RWPE1 (cell line): ENCODE measurements around the gene AGA.

Source experiments
- CTCF ChIA-PET: fragments of 350-600 bp; sonication (Branson Sonifier 250); formaldehyde crosslinking; extraction: SDS; loops from one replicate; lab custom pipeline; 2021; lab: Yijun Ruan, JAX
- POLR2A ChIA-PET: fragments of 400-600 bp; formaldehyde crosslinking; extraction: SDS; loops from one replicate; lab custom pipeline; 2020; ENCODE audit warnings: antibody characterized with exemption; ENCODE audit not compliant: low non-redundant PET; lab: Yijun Ruan, JAX
- DNase-seq: peaks from one replicate; pipeline ENCODE4 v3.0.0; 2012; ENCODE audit warnings: low spot score
- H3K27ac ChIP-seq: fragments of 450-650 bp; 2 replicates; pipeline ENCODE4 v1.5.1; 2017
- CTCF ChIP-seq: fragments of 450-650 bp; conservative IDR thresholded peaks from 2 replicates; pipeline ENCODE4 v1.5.1; 2017; ENCODE audit warnings: low read depth, mild to moderate bottlenecking

Gene AGA

GRCh38 chr4:177401658-177402273 lies 40.5 kb downstream of the AGA start:
- H3K27ac ChIP-seq = no peak overlapping the region
- TF ChIP-seq CTCF = no peak
- no peak for DNase-seq
- POLR2A ChIA-PET = no interaction called here
- CTCF ChIA-PET = no interaction called here

- ChIA-PET POLR2A (no interaction called here), CTCF (no interaction called here)
- no peak for TF ChIP-seq CTCF
- H3K27ac ChIP-seq = no peak overlapping the region
- DNase-seq = no peak
Observed at GRCh38 chr4:177400030-177400429, 42.2 kb downstream of the AGA start.

GRCh38 chr4:177396352-177396751 lies 45.9 kb downstream of the AGA start:
- POLR2A ChIA-PET = no interaction called here
- CTCF ChIA-PET = no interaction called here
- no peak for DNase-seq
- TF ChIP-seq CTCF = no peak
- no peak overlapping the region for H3K27ac ChIP-seq

GRCh38 chr4:177393236-177393635 lies 49.0 kb downstream of the AGA start:
- no peak for DNase-seq
- CTCF ChIA-PET = interaction anchor here (0.6 kb wide), 1 partner anchor 13 kb away, joined by 3 read pairs; no protein-coding TSS in a partner anchor
- TF ChIP-seq CTCF = no peak
- no peak overlapping the region for H3K27ac ChIP-seq
- POLR2A ChIA-PET = no interaction called here

- CTCF ChIA-PET = no interaction called here
- no peak for TF ChIP-seq CTCF
- no peak for DNase-seq
- H3K27ac ChIP-seq = no peak overlapping the region
- POLR2A ChIA-PET = no interaction called here
Observed at GRCh38 chr4:177391953-177392352, 50.3 kb downstream of the AGA start.

GRCh38 chr4:177391287-177391686 lies 51.0 kb downstream of the AGA start:
- ChIA-PET CTCF (no interaction called here), POLR2A (no interaction called here)
- no peak for DNase-seq
- no peak for TF ChIP-seq CTCF
- no peak overlapping the region for H3K27ac ChIP-seq
